DMS153 treated with DMSO at 0.1 percent for 48 hours (cell line): Measurements from ENCODE around the gene FTCDNL1.

Experiments used
- DNase-seq: peaks from one replicate; lab custom pipeline; 2025; ENCODE audit not compliant: unreplicated experiment; lab: John Stamatoyannopoulos, UW

The FTCDNL1 gene

GRCh38 chr2:199850718-199851500, at the start of gene FTCDNL1:
FTCDNL1 (minus strand) TSS chr2:199851192; CDS start chr2:199848962, 2,230 bp downstream.
- no peak for DNase-seq

- DNase-seq = no peak
Measured at GRCh38 chr2:199896617-199897016, 45.6 kb upstream of the FTCDNL1 start.

- no peak for DNase-seq
Measured at GRCh38 chr2:199895406-199895805, 44.4 kb upstream of the FTCDNL1 start.

GRCh38 chr2:199883474-199884212, 32.7 kb upstream of the FTCDNL1 start:
- DNase-seq = no peak

- no peak for DNase-seq
Measured at GRCh38 chr2:199882667-199883066, 31.7 kb upstream of the FTCDNL1 start.

GRCh38 chr2:199875400-199875799, 24.4 kb upstream of the FTCDNL1 start:
- DNase-seq = no peak

- no peak for DNase-seq
Measured at GRCh38 chr2:199874209-199874608, 23.2 kb upstream of the FTCDNL1 start.

- no peak for DNase-seq
Measured at GRCh38 chr2:199870581-199870980, 19.6 kb upstream of the FTCDNL1 start.

GRCh38 chr2:199869653-199870052, 18.7 kb upstream of the FTCDNL1 start:
- DNase-seq = no peak

GRCh38 chr2:199869227-199869541, 18.2 kb upstream of the FTCDNL1 start:
- no peak for DNase-seq

GRCh38 chr2:199868431-199869226, 17.6 kb upstream of the FTCDNL1 start:
- no peak for DNase-seq

GRCh38 chr2:199865905-199866304, 14.9 kb upstream of the FTCDNL1 start:
- no peak for DNase-seq

GRCh38 chr2:199862788-199863187, 11.8 kb upstream of the FTCDNL1 start:
- DNase-seq = no peak

GRCh38 chr2:199861132-199861774, 10.3 kb upstream of the FTCDNL1 start:
- DNase-seq = no peak

- no peak for DNase-seq
Measured at GRCh38 chr2:199855812-199856211, 4.8 kb upstream of the FTCDNL1 start.

- no peak for DNase-seq
Measured at GRCh38 chr2:199851883-199852282, 891 bp upstream of the FTCDNL1 start.

GRCh38 chr2:199851501-199851810, 464 bp upstream of the FTCDNL1 start:
- DNase-seq = no peak

- no peak for DNase-seq
Measured at GRCh38 chr2:199850218-199850717, 724 bp downstream of the FTCDNL1 start.

GRCh38 chr2:199848389-199849130, 2.4 kb downstream of the FTCDNL1 start:
- no peak for DNase-seq

GRCh38 chr2:199847181-199847864, 3.7 kb downstream of the FTCDNL1 start:
- DNase-seq = no peak
